COLO668 (cell line): Measurements from ENCODE around the gene FAM163A.
A peak's percentile ranks its signal among the peaks of the same experiment; 100 is the strongest.
"Not testable (repeated sequence)": the region's sequence is repeated elsewhere in the genome, so short reads cannot be mapped to it uniquely, and the experiment has no call there.

Source experiments
- DNase-seq: peaks from one replicate; lab custom pipeline; 2025; ENCODE audit not compliant: unreplicated experiment; lab: John Stamatoyannopoulos, UW

FAM163A gene

DNA sequence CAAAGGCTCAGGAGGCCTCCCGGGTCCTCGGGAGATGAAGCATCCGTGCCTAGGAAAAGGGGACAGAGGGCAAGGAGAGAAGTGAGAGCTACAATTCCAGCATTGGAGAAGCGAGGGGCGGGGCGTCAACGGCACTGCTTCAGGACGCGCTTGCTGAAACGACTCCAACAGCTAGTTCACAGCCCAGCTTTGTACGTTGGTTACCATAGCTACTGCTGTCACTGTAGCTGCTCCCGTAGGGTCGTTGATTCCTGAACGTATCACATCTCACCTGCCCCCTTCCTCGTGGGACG is 71.4 kb downstream of the FAM163A start:
- DNase-seq: no peak

DNA sequence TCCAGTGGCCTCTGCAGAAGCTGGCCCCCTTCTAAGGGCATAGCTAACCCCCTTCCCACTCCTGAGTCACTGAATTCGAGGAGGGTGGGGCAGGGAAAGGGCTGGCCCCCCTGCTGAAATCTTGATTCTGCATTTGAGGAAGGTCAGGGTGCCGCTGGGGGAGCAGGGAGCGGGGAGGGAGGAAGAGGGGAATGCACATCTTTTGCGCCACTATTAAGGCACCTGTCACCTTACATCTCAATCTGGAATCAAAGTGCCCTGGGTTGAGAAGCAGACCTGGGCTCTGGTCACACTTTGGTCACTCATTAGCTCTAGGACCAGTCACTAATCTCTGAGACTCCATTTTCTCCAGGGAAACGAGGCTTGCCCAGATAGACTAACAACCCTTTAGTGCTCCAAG is 72.5 kb downstream of the FAM163A start:
- no peak for DNase-seq

DNA sequence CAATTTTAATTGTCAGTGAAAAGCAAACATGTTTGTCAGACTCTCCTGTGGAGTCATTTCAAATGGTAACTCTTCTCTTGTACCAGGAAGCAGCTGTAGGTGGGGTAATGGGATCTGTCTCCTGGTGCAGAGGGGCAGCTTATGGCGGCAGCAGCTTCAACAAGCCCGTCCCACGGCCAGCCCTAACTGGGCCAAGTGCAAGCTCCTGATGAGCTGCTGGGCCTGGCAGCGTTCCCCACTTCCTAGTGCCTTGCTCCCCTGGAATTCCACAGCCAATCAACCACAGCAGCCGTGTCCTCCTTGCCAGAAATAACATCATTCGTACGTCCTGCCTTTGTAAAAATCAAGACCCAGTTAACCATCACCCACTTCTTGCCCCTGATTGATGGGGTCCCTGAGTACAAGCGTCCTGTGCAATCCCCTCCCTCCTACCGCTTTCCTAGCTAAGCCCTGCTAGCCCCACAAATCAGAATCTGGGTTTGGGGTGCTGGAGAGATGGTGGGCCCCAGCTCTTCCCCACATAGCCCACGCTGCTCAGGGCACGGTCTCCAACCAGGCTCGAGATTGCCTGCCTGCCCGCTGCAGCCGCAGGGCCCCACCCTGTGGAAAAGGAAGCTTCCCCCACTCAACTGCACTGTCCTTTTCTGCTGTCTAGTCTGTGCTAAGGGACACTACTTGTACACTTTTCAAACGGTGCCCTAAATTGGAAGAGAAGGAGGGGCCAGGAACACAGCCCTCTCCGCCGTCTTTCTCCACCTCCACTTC is 73.3 kb downstream of the FAM163A start:
- DNase-seq: peak; percentile 38

DNA sequence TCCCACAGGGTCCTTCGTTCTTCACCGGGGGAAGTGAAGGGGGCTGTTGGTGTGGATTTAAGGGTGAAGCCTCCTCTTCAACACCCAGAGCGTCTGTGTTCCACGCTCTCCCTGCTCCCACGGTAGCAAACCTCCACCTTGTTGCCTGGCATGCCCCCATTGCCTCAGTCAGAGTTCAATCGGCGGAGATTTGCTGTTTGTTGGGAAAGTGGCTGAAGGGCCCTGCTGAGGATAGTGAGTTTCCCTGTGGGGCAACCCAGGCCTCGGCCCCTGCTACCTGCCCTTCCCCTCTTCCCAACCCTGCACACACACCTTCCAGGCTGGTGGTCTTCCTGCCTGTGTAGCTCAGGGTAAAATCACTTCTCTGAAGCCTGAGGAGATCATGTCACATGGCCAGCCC is 74.0 kb downstream of the FAM163A start:
- DNase-seq: no peak

DNA sequence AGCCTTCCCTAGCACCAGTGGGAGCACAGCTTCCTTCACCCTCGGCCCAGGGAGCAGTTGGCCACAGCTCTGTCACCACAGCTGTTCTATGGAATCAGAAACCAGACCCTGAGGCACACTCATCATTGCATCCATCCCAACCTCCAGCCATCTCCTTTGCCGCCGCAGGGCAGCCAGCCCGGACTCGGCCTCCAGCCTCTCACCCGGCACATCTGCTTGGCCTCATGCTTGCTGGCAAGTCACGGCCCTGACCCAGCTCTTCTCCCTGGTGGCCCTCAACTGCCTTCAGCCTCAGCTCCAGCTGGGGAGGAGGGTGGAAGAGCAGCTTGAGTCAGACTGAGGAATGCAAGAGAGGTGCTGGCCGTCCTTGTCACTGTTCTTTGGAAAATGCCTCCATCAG is 74.7 kb downstream of the FAM163A start:
- DNase-seq: no peak

DNA sequence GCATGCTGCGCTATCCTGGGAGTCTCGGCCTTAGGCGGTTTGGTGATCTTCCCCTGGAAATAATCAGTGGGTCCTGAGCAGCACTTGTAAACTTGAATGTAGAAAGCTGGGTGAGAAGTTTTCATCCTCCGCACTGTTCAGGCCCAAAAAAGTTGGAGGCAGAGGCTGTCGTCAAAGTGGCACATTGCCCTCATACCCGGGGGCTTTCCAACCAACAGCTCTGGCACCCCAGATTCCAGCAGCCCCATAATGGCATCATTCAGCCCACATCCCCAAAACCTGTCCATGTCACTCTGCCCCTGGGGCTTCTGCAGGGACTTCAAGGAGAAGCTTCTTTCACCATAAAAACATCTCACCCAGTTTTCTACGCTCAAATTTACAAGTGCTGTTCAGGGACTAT is 75.2 kb downstream of the FAM163A start:
- no peak for DNase-seq

DNA sequence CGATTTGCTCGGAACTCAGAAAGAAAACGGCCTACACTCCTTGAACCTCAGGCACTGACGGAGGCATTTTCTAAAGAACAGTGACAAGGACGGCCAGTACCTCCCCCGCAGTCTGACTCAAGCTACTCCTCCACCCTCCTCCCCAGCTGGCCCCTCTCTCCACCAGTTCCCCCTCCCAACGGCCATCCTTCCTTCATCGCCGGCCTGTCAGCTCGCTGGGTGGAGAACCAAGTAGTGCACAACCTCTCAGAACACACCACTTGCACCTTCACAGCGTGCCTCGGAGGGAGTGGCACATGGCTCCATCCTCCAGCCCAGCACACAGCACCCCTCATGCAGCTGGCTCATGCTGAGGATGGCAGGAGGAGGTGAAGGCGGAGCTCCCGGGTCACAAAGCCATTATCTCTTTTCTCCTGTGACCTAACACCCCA is 75.7 kb downstream of the FAM163A start:
- no peak for DNase-seq

DNA sequence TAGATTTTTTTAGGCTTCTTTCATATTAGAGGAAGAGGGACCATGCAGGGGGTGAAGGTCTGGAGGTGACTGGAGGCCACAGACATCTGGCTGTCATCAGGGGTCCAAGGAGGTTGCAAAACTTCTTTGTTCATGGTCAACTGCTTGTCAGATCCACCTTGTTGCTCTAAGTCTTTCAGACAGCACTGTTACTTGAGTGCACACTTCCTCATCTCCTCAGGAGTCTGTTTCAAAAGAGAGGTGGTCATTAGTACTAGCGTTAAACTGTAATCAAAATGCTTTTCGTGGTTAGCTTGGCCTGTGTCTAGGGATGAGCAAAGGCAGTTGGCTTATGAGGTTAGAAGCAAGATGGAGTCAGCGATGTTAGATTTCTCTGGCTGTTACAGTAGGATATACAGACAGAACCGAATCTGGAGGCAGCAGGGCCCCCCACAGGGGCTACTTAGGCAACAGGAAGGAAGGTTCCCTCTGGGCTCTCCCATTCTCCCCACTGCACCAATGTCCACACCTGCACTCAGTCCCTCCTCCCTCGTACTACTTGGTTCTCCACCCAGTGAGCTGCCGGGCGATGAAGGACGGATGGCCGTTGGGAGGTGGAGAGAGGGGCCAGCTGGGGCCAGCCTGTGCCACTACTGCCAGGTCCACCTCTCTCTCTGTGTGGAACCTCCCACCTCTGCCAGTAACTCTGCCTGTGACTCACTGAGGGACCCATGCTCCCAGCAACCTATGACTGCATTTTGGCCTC is 77.3 kb downstream of the FAM163A start:
- DNase-seq: no peak

DNA sequence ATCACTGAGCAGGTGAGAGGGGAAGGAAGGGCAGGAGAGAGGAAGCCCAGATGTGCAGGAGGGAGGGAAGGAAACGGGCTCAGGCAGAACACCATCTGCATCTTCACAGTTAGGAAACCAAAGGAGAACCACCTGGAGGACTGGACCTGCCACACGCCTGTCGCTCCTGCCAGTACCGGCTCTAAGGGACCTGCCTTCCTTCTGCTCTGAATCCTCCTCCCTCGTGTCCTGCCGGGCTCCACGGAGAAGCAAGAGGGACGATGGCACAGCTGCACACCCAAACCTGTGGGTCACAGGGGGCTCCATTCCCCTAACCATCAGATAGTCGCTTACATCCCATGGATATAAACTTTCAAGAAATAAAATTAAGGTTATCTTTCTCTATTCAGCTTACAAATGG is 78.4 kb downstream of the FAM163A start:
- no peak for DNase-seq

DNA sequence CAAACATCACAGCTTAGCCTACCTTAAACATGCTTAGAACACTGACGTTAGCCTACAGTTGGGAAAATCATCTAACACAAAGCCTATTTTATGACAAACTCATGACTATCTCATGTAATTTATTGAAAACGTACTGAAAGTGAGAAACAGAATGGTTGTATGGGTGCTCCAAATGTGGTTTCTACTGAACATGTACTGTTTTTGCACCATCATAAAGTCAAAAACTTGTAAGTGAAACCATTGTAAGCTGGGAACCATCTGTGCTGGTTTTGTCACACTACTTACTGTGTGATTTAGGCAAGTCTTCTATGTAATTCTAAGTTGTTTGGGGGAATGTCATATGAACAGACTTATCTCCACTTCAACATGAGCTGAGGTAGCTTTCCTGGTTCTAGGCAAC is 79.0 kb downstream of the FAM163A start:
- DNase-seq: no peak

DNA sequence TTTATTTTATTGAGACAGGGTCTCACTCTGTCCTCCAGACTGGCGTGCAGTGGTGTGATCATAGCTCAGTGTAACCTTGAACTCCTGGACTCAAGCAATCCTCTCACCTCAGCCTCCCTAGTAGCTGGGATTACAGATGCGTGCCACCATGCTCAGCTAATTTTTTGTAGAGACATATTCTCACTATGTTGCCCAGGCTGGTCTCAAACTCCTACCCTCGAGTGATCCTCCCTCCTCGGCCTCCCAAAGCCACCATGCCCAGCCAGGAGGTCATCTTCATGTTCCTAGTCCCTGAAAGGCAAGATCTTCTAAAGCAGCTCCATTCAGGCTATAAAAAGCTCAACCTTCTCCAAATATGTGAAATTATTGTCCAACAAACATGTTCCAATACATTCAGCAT is 80.6 kb downstream of the FAM163A start:
- DNase-seq: no peak

DNA sequence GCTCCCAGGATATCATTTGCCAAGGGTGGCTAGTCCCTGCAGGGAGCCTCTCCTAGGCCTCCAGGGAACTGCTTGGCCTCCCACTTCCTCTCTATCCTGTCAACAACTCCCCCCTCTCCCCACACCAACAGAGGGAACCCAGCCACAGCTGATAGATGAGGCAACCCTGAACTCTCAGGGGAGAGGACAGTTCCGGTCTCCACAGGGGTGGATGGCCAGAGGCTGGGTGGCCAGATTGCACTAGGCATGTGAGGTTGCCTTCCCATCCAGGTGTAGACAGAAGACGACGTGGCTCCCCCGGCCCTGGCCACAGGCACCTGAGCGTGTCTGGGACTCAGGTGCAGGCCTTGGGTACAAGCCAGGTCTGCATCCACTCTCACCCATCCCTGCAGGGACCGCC is 81.2 kb downstream of the FAM163A start:
- DNase-seq: peak; percentile 18

DNA sequence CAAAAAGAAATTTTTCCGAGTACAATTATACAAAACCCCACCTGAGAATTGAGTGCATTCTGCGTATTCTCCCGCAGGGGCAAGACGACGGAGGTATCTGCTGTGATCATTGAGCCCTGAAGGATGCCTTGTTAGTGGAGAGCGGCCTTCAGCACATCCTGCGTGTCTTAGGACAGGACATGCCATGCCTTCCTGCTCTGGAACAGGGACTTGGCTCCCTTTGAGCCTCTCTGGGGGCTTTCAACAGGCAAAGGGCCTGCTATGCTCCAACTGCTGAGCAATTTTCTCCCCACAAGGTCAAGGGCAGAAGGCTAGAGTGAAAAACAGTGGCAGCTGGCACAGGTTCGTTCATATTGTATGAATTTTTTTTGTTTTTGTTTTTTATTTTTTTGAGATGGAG is 82.1 kb downstream of the FAM163A start:
- DNase-seq: no peak

DNA sequence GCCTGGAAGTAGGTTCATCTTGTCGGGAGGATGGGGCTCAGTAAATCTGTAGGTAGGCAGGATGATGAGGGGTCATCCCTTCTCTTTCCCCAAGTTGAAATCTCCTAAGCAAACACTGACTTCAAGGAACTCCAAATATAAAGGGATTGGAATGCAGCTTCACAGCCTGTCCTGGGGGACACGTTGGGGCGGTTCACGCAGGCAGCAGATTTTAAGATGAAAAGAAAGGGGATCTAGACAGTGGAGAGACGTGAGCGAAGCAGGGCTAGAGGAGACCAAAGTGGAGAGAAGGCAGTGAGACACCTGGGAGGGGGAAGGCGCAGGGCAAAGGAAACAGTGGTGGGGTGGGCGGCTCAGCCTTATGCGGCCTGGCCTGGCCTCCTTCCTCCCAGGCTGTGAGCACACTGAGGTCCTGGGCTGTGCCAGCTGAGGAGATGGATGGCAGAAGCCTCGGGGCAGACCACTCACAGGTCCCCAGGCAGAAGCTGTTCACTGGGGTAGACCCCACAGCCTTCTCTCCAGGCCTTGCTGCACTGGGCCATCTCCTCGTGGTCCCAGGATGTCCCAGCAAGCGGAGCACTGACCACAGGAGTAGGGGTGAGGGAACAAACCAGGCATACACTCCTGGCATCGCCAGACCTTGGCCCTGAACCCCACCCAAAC is 82.8 kb downstream of the FAM163A start:
- DNase-seq: no peak

DNA sequence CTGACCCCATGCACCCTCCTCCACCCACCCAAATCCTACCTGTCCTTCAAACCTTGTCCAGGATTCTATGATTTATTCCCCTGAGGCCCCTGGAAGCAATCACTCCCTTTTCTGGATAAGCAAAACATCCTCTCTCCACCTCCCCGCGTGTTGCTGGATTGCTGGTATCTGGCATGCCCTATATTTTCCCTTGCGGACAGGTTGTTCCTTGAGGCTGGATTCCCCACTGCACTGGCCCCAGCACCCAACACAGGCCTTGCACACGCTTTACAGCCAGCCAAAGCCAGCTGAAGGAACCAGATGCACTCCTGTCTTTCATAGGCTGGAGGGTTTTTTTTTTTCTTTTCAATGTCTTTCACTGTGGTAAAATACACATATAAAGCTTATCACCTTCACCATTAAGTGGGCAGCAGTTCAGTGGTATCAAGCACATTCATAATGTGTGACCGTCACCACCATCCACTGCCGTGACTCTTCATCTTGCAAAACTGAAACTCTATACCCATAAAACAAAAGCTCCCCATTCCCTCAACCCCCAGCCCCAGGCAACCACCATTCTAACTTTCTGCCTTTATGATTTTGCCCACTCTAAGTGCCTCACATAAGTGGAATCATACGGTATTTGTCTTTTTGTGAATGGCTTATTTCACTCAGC is 83.7 kb downstream of the FAM163A start:
- DNase-seq: no peak

DNA sequence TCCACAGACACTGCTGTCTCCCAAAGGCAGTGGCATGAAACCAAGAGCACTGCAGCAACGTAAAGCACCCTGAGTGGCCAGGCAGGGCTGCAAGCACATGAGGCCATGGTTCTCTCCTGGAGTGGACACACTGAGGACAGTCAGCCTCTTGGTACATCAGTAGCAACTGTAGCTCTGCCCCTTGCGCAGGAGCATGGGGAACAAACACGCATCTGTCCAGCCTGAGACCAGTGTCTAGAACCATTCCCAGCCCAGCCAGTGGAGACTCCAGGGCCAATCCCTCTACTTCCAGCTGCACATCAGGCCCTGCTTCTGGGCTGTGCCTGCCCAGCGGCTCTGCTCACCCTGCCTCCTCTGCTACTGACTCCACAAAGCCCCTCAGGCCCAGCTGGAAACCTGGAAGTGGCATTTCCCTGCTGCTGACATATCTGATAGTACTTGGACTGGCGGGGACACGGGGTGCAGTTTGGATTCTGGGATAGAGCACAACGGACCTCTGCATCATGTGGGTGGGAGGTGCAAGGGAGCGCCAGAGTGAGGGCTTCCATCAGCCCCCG is 85.5 kb downstream of the FAM163A start:
- DNase-seq: no peak

DNA sequence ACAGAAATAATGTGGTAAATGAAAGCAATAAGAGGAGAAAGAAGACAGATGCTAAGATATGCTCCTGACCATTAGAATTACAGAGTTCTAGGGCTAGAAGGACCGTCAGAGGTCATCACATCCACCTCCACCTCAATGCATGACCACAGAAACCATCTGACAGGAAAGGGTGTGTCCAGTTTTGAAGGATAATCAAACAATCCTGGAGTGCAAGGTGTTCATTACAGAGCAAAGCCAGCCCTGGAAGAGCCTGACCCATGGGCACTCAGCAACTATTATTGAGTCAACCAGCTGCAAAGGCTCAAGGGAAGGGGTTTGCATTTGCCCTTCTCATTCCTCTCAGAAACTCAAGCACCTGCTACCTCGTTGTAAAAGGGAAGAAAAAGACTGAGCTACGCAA is 88.1 kb downstream of the FAM163A start:
- peak; percentile 47 for DNase-seq

DNA sequence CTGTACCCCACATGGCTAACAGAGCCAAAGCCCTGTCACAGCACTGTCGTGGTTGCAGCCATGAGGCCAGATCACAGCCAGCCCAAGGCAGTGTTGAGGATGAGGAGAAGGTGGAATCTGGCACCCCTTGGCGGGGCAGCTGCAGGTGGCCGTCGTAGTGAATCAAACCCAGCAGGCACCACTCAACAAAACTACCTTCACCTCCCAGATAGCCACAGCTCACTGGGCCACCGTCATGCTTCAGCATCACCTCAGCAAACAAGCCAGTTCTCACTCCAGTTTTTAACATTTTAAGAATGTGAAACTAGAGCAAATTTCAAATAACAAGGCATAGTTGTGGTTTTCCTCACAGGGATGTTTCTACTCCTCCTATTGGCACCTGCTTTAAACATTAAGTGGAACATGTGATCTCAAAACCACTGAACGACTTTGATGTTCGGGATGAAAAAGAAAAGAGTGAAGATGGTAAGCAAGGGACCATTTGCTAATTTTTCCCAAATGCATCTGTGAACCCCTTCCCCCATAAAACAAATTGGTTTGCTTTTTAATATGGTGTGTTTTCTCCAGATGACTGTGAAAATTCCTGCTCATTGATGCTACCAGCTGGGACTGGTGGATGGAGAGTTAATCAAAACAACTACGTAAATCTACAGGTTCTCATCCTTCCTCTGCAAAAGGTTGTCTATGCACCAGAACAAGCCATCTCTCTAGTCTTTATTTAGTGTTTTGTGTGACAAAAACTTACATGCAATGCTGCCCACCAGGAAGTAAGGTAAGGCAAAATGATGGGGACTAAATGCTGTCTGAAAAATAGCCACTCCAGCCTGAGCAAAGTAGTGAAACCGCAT is 89.0 kb downstream of the FAM163A start:
- no peak for DNase-seq

DNA sequence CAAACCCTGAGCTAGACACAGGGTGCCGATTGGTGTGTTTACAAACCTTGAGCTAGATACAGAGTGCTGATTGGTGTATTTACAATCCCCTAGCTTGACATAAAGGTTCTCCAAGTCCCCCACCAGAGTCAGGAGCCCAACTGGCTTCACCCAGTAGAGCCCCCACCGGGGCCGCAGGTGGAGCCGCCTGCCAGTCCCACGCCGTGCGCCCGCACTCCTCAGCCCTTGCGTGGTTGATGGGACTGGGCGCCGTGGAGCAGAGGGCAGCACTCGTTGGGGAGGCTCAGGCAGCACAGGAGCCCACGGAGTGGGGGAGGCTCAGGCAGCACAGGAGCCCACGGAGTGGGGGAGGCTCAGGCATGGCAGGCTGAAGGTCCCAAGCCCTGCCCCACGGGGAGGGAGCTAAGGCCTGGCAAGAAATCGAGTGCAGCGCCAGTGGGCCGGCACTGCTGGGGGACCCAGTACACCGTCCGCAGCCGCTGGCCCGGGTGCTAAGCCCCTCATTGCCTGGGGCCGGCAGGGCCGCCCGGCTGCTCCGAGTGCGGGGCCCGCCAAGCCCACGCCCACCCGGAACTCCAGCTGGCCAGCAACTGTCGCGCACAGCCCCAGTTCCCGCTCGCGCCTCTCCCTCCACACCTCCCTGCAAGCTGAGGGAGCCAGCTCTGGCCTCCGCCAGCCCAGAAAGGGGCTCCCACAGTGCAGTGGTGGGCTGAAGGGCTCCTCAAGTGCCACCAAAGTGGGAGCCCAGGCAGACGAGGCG is 93.8 kb downstream of the FAM163A start:
- DNase-seq: not testable (repeated sequence)

DNA sequence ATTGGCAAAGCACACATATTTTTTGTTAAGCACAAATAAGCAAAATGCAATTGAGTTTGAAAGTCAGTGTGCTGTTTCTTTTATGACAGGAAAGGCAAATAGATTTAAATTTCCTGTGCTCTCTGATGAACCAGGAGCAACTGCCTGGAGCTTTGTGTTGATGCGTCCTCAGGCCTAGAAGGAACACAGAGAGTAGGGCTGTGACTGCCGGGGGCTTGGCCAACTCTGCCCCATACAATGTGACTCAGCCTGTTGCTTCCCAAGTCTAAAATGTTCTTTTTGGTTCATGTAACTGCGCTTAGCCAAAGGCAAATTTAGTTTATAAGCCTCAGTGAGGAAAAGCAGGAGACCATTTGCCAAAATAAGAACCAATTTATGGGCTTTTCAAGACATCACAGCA is 97.0 kb downstream of the FAM163A start:
- no peak for DNase-seq
